Bone marrow (tissue), 2 donors: ENCODE measurements around the gene BLTP3A.

Source experiments
- DNase-seq, 2 donors: peaks; one replicate each; lab custom pipeline; 2025; lab: John Stamatoyannopoulos, UW

BLTP3A gene

DNA sequence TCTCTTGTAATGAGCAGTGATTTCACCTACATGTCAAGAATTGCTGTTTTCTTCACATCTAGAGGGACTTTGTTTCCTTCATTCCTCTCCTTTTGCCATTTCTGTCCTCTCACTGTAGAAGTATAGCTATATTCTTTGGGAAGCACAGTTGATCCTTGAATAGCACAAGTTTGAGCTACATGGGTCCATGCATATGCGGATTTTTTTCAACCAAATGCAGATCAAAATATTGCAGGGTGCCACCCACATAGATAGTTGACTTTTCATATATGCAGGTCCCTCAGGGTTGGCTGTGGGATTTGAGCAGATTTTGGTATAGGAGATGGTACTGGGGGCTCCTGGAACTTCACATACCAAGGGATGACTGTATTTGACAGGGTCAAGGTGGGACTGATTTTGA is 41.1 kb downstream of the BLTP3A start:
- DNase-seq, result no peak

DNA sequence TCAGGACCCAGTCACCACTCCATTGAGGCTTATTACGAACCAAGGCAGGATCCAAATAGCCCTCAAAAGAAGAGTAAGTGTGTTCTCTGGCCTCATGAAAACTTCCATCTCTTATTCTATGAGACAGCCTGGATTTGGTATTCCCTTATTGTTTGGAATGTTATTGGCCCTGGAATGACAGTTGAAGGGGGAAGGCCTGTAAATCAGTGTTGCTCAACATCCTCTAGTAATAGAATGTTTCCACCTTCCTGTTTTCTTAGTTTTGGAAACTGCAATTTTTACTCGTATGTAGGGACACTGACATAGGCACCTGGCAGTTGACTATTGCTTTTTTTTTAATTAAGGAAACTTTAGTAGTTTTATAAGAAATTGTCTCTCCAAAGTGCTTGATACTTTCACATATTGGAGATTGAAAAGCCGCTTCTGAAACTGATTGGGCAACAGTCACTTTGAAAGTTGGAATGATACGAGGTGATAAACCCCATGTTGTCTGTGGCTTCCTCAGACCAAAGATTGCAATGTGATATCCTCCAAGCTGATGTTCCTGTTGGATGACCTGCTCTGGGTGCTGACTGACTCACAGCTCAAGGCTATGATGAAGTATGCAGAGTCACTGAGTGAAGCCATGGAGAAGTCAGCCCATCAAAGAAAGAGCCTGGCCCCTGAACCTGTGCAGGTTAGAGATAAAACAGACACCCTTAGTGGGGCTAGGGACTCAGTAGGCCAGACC is 43.1 kb downstream of the BLTP3A start:
- DNase-seq, result no peak

GRCh38 chr6:34836008-34836407 is 44.1 kb downstream of the BLTP3A start:
- DNase-seq, result no peak

DNA sequence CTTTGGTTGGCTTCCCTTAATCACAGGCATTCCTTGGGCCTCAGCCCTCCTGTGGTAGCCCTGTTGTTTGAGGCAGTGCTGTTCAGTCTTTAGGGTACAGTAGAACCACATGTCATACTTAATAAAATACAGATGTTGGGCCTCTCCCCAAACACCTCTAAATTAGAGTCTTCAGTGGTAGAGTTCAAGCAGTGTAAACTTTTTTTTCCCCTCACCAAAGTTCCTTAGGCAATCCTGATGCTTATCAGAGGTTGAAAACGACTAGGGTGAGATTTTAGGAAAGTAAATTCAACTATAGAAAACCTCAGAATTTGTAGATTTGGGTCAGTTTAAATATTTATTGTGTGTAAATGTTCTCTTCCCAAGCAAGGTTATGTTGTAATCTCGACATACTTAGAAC is 44.6 kb downstream of the BLTP3A start:
- DNase-seq, result no peak

DNA sequence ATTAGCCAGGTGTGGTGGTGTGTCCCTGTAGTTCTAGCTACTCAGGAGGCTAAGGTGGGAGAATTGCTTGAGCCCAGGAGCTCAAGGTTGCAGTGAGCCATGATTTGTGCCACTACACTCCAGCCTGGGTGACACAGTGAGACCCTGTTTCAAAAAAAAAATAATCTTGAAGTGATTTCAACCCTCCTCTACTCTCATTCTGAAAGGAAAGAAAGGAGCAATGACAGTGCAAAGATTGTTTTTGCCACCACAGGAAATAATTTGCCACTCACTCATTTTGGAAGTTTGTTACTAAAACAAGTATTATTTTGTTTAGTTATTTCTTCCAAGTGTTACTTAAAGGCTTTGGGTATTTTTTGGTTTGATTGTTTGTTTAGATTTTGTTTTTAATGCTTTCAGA is 45.6 kb downstream of the BLTP3A start:
- no peak for DNase-seq

DNA sequence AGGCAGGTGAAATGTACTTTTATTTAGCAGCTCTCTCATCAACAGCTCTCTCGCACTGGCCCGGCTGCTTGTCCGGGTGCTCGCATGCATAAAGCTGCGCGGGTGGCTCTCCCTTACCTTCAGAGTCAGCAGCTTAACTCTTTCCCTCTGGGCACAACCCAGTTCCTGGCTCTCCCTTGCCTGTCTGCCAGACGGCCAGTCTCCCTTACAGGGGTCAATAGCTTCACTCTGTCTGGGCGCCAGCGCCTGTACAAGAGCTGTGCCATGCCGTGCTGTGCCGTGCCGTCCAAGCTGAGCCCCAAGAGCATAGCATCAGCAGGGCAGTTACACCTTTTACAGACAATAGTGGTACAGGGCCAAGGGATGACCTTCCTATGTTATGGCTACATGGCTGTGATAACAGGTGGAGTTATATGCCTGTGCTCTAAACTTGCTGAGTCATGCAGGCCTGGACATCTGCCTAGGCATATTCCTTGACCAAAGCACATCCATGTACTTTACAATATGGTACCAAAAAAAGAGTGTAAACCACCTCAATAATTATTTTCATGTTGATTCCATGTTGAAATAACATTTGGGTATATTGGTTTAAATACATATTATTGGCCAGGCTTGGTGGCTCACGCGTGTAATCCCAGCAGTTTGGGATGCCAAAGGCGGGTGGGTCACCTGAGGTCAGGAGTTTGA is 47.9 kb downstream of the BLTP3A start:
- no peak for DNase-seq
